Activated CD4-positive, alpha-beta T cell treated with anti-CD3 and anti-CD28 coated beads for 36 hours (primary cell): Measurements from ENCODE around the gene UGGT1. TPM values are rescaled to one million over a fixed set of nuclear protein-coding genes. Genes with fewer than 3 reads are reported as not detected.
A peak's percentile ranks its signal among the peaks of the same experiment; 100 is the strongest.

Experiments
- ATAC-seq: fragments of 200-7000 bp; cut with Tn5 transposase; one replicate; pipeline ENCODE4 v1.10.0; 2021; ENCODE audit warnings: mild to moderate bottlenecking, moderate library complexity
- CTCF ChIA-PET: fragments of 350-600 bp; sonication (Branson Sonifier 250); formaldehyde crosslinking; loops from one replicate; lab custom pipeline; 2021; ENCODE audit warnings: antibody characterized with exemption; lab: Charles Lee
- POLR2A ChIA-PET: fragments of 350-600 bp; sonication (Branson Sonifier 250); formaldehyde crosslinking; loops from one replicate; lab custom pipeline; 2021; ENCODE audit warnings: antibody characterized with exemption, inconsistent platforms; lab: Charles Lee
- DNase-seq: peaks from one replicate; pipeline ENCODE4 v3.0.0-alpha.2; 2020
- H3K27ac Mint-ChIP-seq: one replicate; pipeline ENCODE4 v1.8.0; 2021; ENCODE audit warnings: mixed read lengths
- H3K27me3 Mint-ChIP-seq: one replicate; pipeline ENCODE4 v1.8.0; 2021; ENCODE audit warnings: mixed read lengths
- H3K36me3 Mint-ChIP-seq: one replicate; pipeline ENCODE4 v1.8.0; 2021; ENCODE audit warnings: low read depth, mixed read lengths
- H3K4me1 Mint-ChIP-seq: one replicate; pipeline ENCODE4 v1.8.0; 2021; ENCODE audit warnings: mixed read lengths
- H3K4me3 Mint-ChIP-seq: one replicate; pipeline ENCODE4 v1.8.0; 2021; ENCODE audit warnings: mild to moderate bottlenecking, moderate library complexity, mixed read lengths
- H3K9me3 Mint-ChIP-seq: one replicate; pipeline ENCODE4 v1.8.0; 2021; ENCODE audit warnings: low read depth, mixed read lengths
- intact Hi-C, 2 experiments: fragments of 100-400 bp; cut with DNase I in 1 of 2; cut with micrococcal nuclease in 1 of 2; formaldehyde crosslinking; loops; one replicate each; pipeline versions ENCODE4 v1.14.2 to v1.15.1; 2022 to 2024; cut with DNase I, micrococcal nuclease
- total RNA-seq, 2 experiments: library from RNA; stranded (reverse); gene quantifications; one replicate each; pipeline ENCODE4 v1.2.3, GENCODE V29; 2021

The UGGT1 gene
- total RNA-seq, 2 experiments from 2014 or later = 50.0 to 67.2 TPM

GRCh38 chr2:128105072-128105471 lies 14.1 kb downstream of the UGGT1 start:
- ChIA-PET POLR2A (no interaction called here), CTCF (no interaction called here)
- intact Hi-C loops = no loop called here
- Mint-ChIP-seq H3K27ac (no peak overlapping the region), H3K36me3 (peaks cover 32% of the 10 kb centered on the region), H3K27me3 (no peaks in the 10 kb centered on the region), H3K4me1 (peaks cover 7% of the 10 kb centered on the region), H3K9me3 (no peaks in the 10 kb centered on the region), H3K4me3 (no peak overlapping the region)
- no peak for DNase-seq
- no peak for ATAC-seq

DNA sequence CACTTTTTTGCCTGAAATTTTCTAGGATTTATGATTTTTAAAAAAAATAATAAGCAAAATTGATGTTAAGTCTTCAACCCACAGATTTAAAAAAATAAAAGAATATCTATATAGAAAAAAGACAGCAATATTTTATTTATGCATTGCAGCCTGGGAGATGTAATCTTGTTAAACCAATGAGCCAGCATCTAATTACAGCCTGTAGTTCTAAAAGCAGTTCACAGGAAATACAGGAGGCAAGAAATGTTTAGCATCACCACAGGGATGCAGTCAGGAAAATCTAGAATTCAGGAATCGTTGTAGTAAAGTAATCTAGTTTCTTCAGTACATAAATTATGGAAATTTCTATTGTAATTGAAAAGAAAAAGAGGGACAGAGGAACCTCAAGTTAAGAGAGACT lies 17.2 kb downstream of the UGGT1 start:
- peaks cover 7% of the 10 kb centered on the region for H3K4me1 Mint-ChIP-seq
- no peak for ATAC-seq
- no peak overlapping the region for H3K4me3 Mint-ChIP-seq
- H3K27me3 Mint-ChIP-seq = no peaks in the 10 kb centered on the region
- ChIA-PET POLR2A (interaction anchor here (0.6 kb wide), 1 partner anchor 9 kb away, joined by 4 read pairs; no protein-coding TSS in a partner anchor), CTCF (interaction anchor here (0.6 kb wide), 1 partner anchor 79 kb away, joined by 4 read pairs; no protein-coding TSS in a partner anchor)
- no peak overlapping the region for H3K27ac Mint-ChIP-seq
- peaks cover 27% of the 10 kb centered on the region for H3K36me3 Mint-ChIP-seq
- no peak for DNase-seq
- no peaks in the 10 kb centered on the region for H3K9me3 Mint-ChIP-seq
- intact Hi-C loops = no loop called here

DNA sequence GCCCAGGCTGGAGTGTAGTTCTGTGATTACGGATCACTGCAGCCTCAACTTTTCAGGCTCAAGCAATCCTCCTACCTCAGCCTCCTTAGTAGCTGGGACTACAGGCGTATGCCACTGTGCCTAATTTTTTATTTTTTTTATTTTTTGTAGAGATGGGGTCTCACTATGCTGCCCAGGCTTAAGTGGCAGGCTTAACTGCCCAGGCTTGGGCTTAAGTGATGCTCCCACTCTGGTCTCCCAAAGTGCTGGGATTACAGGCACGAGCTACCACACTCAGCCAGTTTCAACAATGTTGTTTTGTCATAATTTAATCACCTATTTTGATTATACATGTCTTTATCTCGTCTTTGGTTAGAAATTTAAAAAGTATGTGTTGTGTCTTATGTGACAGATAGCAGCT lies 18.2 kb downstream of the UGGT1 start:
- intact Hi-C loops = no loop called here
- H3K27me3 Mint-ChIP-seq = no peaks in the 10 kb centered on the region
- ATAC-seq = no peak
- POLR2A ChIA-PET = no interaction called here
- peaks cover 1% of the 10 kb centered on the region for H3K4me1 Mint-ChIP-seq
- no peaks in the 10 kb centered on the region for H3K9me3 Mint-ChIP-seq
- H3K36me3 Mint-ChIP-seq = peaks cover 23% of the 10 kb centered on the region
- DNase-seq = no peak
- no peak overlapping the region for H3K4me3 Mint-ChIP-seq
- CTCF ChIA-PET = interaction anchor here (0.6 kb wide), 1 partner anchor 819 kb away, joined by 3 read pairs; no protein-coding TSS in a partner anchor
- no peak overlapping the region for H3K27ac Mint-ChIP-seq

DNA sequence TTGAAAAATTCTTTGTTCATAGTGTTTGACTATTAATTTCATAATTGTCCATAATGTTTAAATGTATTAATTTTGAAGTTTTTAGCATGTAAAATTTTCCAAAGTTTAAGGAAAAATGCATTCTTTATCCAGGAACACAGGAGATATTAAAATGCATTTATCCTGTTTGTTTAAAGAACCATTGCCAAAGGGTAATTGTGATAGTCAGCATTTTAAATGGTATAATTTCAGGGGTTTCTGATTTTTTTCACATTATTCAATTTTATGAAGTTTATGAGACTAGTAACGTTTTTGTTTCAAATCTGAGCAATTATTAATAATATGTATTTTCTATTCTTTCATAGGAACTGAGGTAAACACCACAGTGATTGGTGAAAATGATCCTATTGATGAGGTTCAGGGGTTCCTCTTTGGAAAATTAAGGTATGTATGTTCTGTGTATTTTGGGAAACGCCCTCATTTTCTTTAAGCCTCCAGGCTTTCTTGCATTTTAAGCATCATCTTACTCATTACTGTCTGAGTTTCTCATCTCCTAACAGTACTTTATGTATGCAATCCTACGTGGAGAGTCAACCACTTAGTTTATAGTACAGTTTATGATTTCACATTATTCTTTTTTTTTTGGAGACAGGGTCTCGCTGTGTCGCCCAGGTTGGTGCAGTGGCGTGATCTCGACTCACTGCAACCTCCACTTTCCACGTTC lies 25.1 kb downstream of the UGGT1 start:
- CTCF ChIA-PET = no interaction called here
- H3K27me3 Mint-ChIP-seq = no peaks in the 10 kb centered on the region
- no peaks in the 10 kb centered on the region for H3K9me3 Mint-ChIP-seq
- H3K4me1 Mint-ChIP-seq = no peaks in the 10 kb centered on the region
- ATAC-seq (no peak), DNase-seq (no peak)
- H3K36me3 Mint-ChIP-seq = peaks cover 41% of the 10 kb centered on the region
- POLR2A ChIA-PET = no interaction called here
- H3K4me3 Mint-ChIP-seq = no peak overlapping the region
- intact Hi-C loops = no loop called here
- H3K27ac Mint-ChIP-seq = no peak overlapping the region

DNA sequence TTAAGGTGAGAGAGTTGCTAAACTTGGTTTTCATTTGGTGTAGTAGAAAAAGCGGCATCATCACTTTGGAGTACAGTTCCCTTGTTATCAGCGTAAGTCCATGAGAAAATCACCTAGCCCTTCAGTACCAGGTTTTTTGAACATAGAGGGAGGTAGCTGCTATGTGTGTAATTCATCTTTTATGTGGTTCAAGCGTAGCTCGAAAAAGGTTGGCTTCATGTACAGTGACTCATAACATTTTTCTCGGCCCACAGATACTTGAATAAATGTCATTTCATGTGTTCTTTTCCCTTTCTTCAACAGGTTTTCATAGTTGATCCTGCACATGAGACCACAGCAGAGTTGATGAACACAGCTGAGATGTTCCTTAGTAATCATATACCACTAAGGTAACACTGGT lies 43.6 kb downstream of the UGGT1 start:
- Mint-ChIP-seq H3K4me1 (peaks cover 9% of the 10 kb centered on the region), H3K36me3 (peaks cover 52% of the 10 kb centered on the region), H3K27me3 (no peaks in the 10 kb centered on the region), H3K9me3 (no peaks in the 10 kb centered on the region), H3K27ac (no peak overlapping the region), H3K4me3 (no peak overlapping the region)
- intact Hi-C loops = no loop called here
- peak; percentile 68 for ATAC-seq
- ChIA-PET POLR2A (no interaction called here), CTCF (interaction anchor here (1.6 kb wide), 1 partner anchor 17 kb away, joined by 3 read pairs; no protein-coding TSS in a partner anchor)
- no peak for DNase-seq

GRCh38 chr2:128137094-128137616 lies 46.2 kb downstream of the UGGT1 start:
- ChIA-PET CTCF (no interaction called here), POLR2A (no interaction called here)
- peaks cover 9% of the 10 kb centered on the region for H3K4me1 Mint-ChIP-seq
- ATAC-seq (no peak), DNase-seq (no peak)
- no peak overlapping the region for H3K4me3 Mint-ChIP-seq
- H3K27ac Mint-ChIP-seq = no peak overlapping the region
- H3K36me3 Mint-ChIP-seq = peaks cover 53% of the 10 kb centered on the region
- no peaks in the 10 kb centered on the region for H3K27me3 Mint-ChIP-seq
- intact Hi-C loops = no loop called here
- H3K9me3 Mint-ChIP-seq = no peaks in the 10 kb centered on the region

DNA sequence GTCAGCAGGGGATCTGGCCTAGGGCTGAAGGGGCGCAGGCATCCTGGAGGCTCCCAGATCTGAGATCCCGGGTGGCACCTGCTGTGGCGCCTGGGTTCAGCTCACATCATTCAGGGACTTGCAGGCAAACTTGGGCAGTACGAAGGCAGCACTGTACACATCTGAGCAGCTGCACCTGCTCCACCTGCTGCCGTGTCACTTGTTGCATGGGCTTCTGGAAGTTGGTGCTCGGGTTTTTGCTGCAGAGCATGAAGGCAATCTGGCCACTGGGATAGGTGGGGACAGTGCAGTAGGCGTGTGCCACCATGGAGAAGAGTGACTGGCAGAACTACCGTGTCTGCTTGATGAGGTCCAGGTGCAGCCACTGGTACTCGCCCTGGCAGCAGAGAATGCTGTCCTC lies 48.6 kb downstream of the UGGT1 start:
- POLR2A ChIA-PET = no interaction called here
- ATAC-seq (no peak), DNase-seq (no peak)
- CTCF ChIA-PET = no interaction called here
- Mint-ChIP-seq H3K36me3 (peaks cover 46% of the 10 kb centered on the region), H3K4me3 (no peak overlapping the region), H3K27ac (no peak overlapping the region), H3K27me3 (no peaks in the 10 kb centered on the region), H3K9me3 (no peaks in the 10 kb centered on the region), H3K4me1 (no peaks in the 10 kb centered on the region)
- intact Hi-C loops = no loop called here

DNA sequence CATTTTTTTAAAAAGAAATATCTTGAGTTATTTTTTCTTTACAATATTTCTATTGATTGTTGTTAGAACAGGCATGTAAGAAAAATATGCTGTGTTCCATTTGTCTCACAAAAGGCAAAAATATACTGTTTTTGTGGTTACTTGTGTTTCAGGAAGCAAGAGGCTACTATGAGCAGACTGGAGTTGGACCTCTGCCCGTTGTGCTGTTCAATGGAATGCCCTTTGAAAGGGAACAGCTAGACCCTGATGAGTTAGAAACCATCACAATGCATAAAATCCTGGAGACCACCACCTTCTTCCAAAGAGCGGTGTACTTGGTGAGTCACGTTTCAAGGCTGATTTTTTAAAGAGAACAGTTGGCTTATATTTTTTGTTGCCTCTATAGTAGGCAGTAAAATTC lies 54.7 kb downstream of the UGGT1 start:
- H3K36me3 Mint-ChIP-seq = peaks cover 31% of the 10 kb centered on the region
- H3K4me3 Mint-ChIP-seq = no peak overlapping the region
- intact Hi-C loops = no loop called here
- no peaks in the 10 kb centered on the region for H3K4me1 Mint-ChIP-seq
- no peaks in the 10 kb centered on the region for H3K9me3 Mint-ChIP-seq
- ATAC-seq (no peak), DNase-seq (no peak)
- H3K27me3 Mint-ChIP-seq = no peaks in the 10 kb centered on the region
- CTCF ChIA-PET = interaction anchor here (0.7 kb wide), 1 partner anchor 81 kb away, joined by 3 read pairs; no protein-coding TSS in a partner anchor
- POLR2A ChIA-PET = no interaction called here
- no peak overlapping the region for H3K27ac Mint-ChIP-seq

DNA sequence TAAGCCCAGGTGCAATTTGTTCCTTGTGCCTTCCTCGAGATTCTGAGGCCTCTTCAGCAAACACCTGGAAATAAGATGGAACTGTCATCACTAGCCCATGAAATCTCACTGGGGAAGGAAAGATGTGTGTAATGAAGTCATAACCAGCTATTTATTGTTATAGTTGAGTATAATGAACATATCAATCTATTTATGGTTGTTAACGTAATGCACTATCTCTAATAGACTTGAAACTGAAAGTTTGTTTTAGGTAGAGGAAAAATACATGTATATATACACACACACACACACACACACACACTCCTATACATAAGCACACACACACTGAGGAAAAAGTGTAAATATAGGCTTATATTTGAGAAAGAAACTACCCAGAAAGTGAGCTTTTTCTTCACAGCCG lies 62.8 kb downstream of the UGGT1 start:
- DNase-seq (no peak), ATAC-seq (no peak)
- no peaks in the 10 kb centered on the region for H3K4me1 Mint-ChIP-seq
- ChIA-PET CTCF (no interaction called here), POLR2A (interaction anchor here (0.8 kb wide), 1 partner anchor 26 kb away, joined by 3 read pairs; no protein-coding TSS in a partner anchor)
- intact Hi-C loops = no loop called here
- no peak overlapping the region for H3K4me3 Mint-ChIP-seq
- H3K9me3 Mint-ChIP-seq = no peaks in the 10 kb centered on the region
- no peaks in the 10 kb centered on the region for H3K27me3 Mint-ChIP-seq
- no peak overlapping the region for H3K27ac Mint-ChIP-seq
- peaks cover 32% of the 10 kb centered on the region for H3K36me3 Mint-ChIP-seq

GRCh38 chr2:128154225-128154624 lies 63.2 kb downstream of the UGGT1 start:
- Mint-ChIP-seq H3K27me3 (no peaks in the 10 kb centered on the region), H3K4me3 (no peak overlapping the region), H3K4me1 (no peaks in the 10 kb centered on the region), H3K9me3 (no peaks in the 10 kb centered on the region), H3K27ac (no peak overlapping the region), H3K36me3 (peaks cover 34% of the 10 kb centered on the region)
- POLR2A ChIA-PET = interaction anchor here (0.8 kb wide), 1 partner anchor 25 kb away, joined by 3 read pairs; no protein-coding TSS in a partner anchor
- ATAC-seq (no peak), DNase-seq (no peak)
- CTCF ChIA-PET = no interaction called here
- intact Hi-C loops = no loop called here

DNA sequence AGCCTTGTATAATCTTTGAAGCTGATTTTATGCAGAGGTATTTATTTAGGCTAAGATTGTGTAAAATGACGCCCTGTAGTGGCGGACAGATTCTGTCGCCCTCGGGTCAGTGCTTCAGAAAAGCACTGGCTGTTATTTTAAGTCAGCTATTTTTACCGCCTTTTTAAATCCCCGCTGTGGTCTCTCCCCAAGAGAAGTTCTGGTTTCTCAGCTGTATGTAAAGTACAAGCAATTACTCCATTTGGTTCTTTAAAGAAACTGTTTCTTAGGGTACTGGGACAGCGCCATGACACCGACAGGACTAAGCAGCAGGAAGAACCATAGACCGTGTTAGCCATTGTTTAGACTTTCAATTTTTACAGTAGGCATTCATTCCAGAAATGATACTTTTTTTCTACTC lies 65.0 kb downstream of the UGGT1 start:
- Mint-ChIP-seq H3K4me1 (no peaks in the 10 kb centered on the region), H3K9me3 (no peaks in the 10 kb centered on the region), H3K36me3 (peaks cover 45% of the 10 kb centered on the region), H3K4me3 (no peak overlapping the region), H3K27me3 (no peaks in the 10 kb centered on the region), H3K27ac (no peak overlapping the region)
- intact Hi-C loops = no loop called here
- ChIA-PET POLR2A (no interaction called here), CTCF (interaction anchor here (0.6 kb wide), 1 partner anchor 22 kb away, joined by 3 read pairs; no protein-coding TSS in a partner anchor)
- no peak for DNase-seq
- ATAC-seq = no peak

DNA sequence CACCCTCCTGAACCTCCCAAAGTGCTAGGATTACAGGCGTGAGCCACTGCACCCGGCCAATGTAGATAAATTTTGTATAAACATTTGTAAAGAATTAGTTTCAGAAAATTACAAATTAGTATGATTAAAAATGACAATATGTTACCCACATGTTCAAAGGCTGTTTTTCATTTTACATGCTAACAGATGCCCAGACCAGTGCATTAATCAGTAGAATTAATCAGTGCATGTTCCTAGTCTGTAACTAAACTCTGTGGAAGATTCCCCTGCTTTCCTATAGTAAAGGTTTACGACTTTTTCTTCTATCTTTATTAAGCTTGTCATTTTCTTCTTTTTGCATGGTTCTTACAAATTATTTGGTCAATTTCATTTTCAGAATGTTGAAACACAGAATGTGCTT lies 65.8 kb downstream of the UGGT1 start:
- DNase-seq (no peak), ATAC-seq (no peak)
- no peak overlapping the region for H3K27ac Mint-ChIP-seq
- intact Hi-C loops = no loop called here
- CTCF ChIA-PET = no interaction called here
- no peaks in the 10 kb centered on the region for H3K9me3 Mint-ChIP-seq
- H3K36me3 Mint-ChIP-seq = peaks cover 44% of the 10 kb centered on the region
- no peaks in the 10 kb centered on the region for H3K27me3 Mint-ChIP-seq
- POLR2A ChIA-PET = no interaction called here
- no peaks in the 10 kb centered on the region for H3K4me1 Mint-ChIP-seq
- H3K4me3 Mint-ChIP-seq = no peak overlapping the region
